ENCODE measurements around the gene TMEM273.

The TMEM273 gene

DNA sequence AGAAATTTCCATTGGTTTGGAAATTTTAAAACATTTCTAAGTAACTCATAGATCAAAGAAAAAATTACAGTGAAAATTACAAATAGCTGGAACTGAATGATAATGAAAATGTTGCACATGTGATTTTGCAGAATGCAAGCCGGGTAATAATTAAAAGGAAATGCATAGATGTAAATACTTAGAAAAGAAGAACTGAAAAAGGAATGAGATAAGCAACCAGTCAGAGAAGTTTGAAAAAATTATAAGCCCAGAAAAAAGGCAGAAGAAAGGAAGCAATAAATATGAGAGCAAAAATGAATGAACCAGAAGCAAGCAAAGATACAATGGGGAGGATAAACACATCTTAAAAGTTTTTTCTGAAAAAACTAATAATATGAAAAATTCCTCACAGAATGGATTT, 3.2 kb upstream of the TMEM273 start:
- Mint-ChIP-seq H3K9me3 (no peaks in the 10 kb centered on the region), H3K36me3 (ENCODE audit: low read depth) (no peaks in the 10 kb centered on the region), H3K27ac (no peak overlapping the region), H3K4me3 (no peak overlapping the region), H3K27me3 (ENCODE audit: low read depth, poor library complexity) (peaks cover 21% of the 10 kb centered on the region), H3K4me1 (peaks cover 9% of the 10 kb centered on the region)
- DNase-seq: no peak
- TF ChIP-seq, protein P1, sequence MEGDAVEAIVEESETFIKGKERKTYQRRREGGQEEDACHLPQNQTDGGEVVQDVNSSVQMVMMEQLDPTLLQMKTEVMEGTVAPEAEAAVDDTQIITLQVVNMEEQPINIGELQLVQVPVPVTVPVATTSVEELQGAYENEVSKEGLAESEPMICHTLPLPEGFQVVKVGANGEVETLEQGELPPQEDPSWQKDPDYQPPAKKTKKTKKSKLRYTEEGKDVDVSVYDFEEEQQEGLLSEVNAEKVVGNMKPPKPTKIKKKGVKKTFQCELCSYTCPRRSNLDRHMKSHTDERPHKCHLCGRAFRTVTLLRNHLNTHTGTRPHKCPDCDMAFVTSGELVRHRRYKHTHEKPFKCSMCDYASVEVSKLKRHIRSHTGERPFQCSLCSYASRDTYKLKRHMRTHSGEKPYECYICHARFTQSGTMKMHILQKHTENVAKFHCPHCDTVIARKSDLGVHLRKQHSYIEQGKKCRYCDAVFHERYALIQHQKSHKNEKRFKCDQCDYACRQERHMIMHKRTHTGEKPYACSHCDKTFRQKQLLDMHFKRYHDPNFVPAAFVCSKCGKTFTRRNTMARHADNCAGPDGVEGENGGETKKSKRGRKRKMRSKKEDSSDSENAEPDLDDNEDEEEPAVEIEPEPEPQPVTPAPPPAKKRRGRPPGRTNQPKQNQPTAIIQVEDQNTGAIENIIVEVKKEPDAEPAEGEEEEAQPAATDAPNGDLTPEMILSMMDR (IDR thresholded peaks at IDR 0.05): no peak

GRCh38 chr10:49189422-49189821, 1.2 kb upstream of the TMEM273 start:
- H3K4me3 Mint-ChIP-seq: no peak overlapping the region
- TF ChIP-seq, protein P1 (IDR thresholded peaks at IDR 0.05): no peak
- DNase-seq: no peak
- no peaks in the 10 kb centered on the region for H3K9me3 Mint-ChIP-seq
- H3K36me3 Mint-ChIP-seq (ENCODE audit: low read depth): no peaks in the 10 kb centered on the region
- peaks cover 10% of the 10 kb centered on the region for H3K27me3 Mint-ChIP-seq (ENCODE audit: low read depth, poor library complexity)
- H3K4me1 Mint-ChIP-seq: peaks cover 9% of the 10 kb centered on the region
- H3K27ac Mint-ChIP-seq: no peak overlapping the region

DNA sequence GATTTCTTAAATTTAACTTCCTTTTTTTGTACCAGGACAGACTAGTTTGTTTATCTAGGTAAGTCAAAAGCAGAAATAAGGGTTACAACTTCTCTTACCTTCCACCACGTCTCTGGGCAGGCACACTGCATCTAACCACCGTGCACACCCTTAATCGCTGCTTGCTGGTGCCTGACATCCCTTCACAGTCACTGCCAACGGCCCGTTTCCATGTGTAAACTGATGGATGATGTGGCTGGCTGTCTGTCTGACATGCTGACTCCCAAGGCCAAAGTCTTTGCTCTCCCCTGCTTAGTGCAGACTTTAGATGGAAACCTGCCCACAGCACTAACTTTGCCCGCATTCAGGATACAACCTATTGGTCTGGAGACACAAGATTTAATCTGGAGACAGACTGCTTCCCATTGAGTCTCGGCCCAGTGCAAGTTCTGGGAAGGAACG, 1.1 kb downstream of the TMEM273 start:
- Mint-ChIP-seq H3K27ac (no peak overlapping the region), H3K36me3 (ENCODE audit: low read depth) (no peaks in the 10 kb centered on the region), H3K4me3 (no peak overlapping the region), H3K27me3 (ENCODE audit: low read depth, poor library complexity) (peaks cover 8% of the 10 kb centered on the region), H3K4me1 (peaks cover 9% of the 10 kb centered on the region), H3K9me3 (no peaks in the 10 kb centered on the region)
- TF ChIP-seq, protein P1 (IDR thresholded peaks at IDR 0.05): no peak
- no peak for DNase-seq

GRCh38 chr10:49186613-49187012, 1.6 kb downstream of the TMEM273 start:
- no peak overlapping the region for H3K4me3 Mint-ChIP-seq
- no peak for DNase-seq
- peaks cover 9% of the 10 kb centered on the region for H3K4me1 Mint-ChIP-seq
- H3K27ac Mint-ChIP-seq: no peak overlapping the region
- no peaks in the 10 kb centered on the region for H3K9me3 Mint-ChIP-seq
- TF ChIP-seq, protein P1 (IDR thresholded peaks at IDR 0.05): no peak
- H3K36me3 Mint-ChIP-seq (ENCODE audit: low read depth): no peaks in the 10 kb centered on the region
- H3K27me3 Mint-ChIP-seq (ENCODE audit: low read depth, poor library complexity): peaks cover 8% of the 10 kb centered on the region

- DNase-seq: no peak
- H3K27ac Mint-ChIP-seq: no peak overlapping the region
- no peaks in the 10 kb centered on the region for H3K9me3 Mint-ChIP-seq
- peaks cover 4% of the 10 kb centered on the region for H3K27me3 Mint-ChIP-seq (ENCODE audit: low read depth, poor library complexity)
- TF ChIP-seq, protein P1 (IDR thresholded peaks at IDR 0.05): no peak
- H3K4me3 Mint-ChIP-seq: no peak overlapping the region
- H3K36me3 Mint-ChIP-seq (ENCODE audit: low read depth): no peaks in the 10 kb centered on the region
- H3K4me1 Mint-ChIP-seq: peaks cover 9% of the 10 kb centered on the region
These were observed 3.0 kb downstream of the TMEM273 start for GRCh38 chr10:49185213-49185612.

DNA sequence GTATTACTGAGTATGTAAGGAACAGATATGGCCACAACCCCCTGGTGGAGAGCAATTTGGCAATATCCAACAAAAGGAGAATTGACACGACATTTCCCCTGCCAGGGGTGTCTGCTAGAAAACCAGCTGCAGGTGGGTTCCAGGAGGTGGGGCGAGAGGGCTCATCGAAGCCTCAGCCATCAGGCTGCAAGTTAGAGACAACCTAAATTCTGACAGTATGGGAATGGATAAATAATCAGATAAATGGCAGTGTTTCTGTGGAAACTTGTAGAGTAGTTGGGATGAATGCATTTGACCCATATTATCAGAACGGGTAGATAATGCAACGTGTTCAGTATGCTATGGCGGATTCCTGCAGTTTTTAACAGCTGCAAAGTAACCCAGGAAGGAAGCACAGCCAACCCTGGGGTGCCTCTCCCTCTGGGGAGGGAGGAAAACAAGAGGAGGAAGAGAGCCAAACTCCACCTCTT, 3.5 kb downstream of the TMEM273 start:
- DNase-seq: no peak
- TF ChIP-seq, protein P1 (IDR thresholded peaks at IDR 0.05): no peak
- H3K9me3 Mint-ChIP-seq: no peaks in the 10 kb centered on the region
- no peak overlapping the region for H3K4me3 Mint-ChIP-seq
- no peaks in the 10 kb centered on the region for H3K36me3 Mint-ChIP-seq (ENCODE audit: low read depth)
- H3K4me1 Mint-ChIP-seq: peaks cover 9% of the 10 kb centered on the region
- no peak overlapping the region for H3K27ac Mint-ChIP-seq
- H3K27me3 Mint-ChIP-seq (ENCODE audit: low read depth, poor library complexity): peaks cover 4% of the 10 kb centered on the region

Measured in nephron progenitor cell (in vitro differentiated cells).